HEK293 (cell line): Measurements from ENCODE around the gene EFCAB11.

Experiments used
- BCL11A ChIP-seq: fragments of 450-650 bp; formaldehyde crosslinking; IDR thresholded peaks from 2 replicates; pipeline ENCODE4 v1.5.1; 2016; ENCODE audit warnings: low read depth, missing biosample characterization, missing genetic modification characterization
- MEIS1 ChIP-seq: sonication (generic); formaldehyde crosslinking; IDR thresholded peaks from 2 replicates; pipeline ENCODE4 v1.8.1; 2022; ENCODE audit warnings: missing genetic modification reagents, mild to moderate bottlenecking, borderline replicate concordance
- SP2 ChIP-seq: fragments of 450-650 bp; formaldehyde crosslinking; IDR thresholded peaks from 2 replicates; pipeline ENCODE4 v1.5.1; 2016; ENCODE audit warnings: missing biosample characterization, missing genetic modification characterization
- TCF7L2 ChIP-seq: IDR thresholded peaks from 2 replicates; pipeline ENCODE4 v1.6.1; 2011; ENCODE audit warnings: low read depth, mild to moderate bottlenecking, inconsistent platforms, low read length, moderate library complexity, borderline replicate concordance
- YY1 ChIP-seq: fragments of 450-650 bp; formaldehyde crosslinking; IDR thresholded peaks from 2 replicates; pipeline ENCODE4 v1.5.1; 2018; ENCODE audit warnings: missing biosample characterization, missing genetic modification characterization
- ZNF112 ChIP-seq: fragments of 450-650 bp; formaldehyde crosslinking; IDR thresholded peaks from 2 replicates; pipeline ENCODE4 v1.5.0; 2017; ENCODE audit warnings: missing biosample characterization, missing genetic modification characterization
- ZNF169 ChIP-seq: fragments of 450-650 bp; formaldehyde crosslinking; IDR thresholded peaks from 2 replicates; pipeline ENCODE4 v1.5.1; 2016; ENCODE audit warnings: missing biosample characterization, missing genetic modification characterization
- ZNF311 ChIP-seq: fragments of 450-650 bp; formaldehyde crosslinking; IDR thresholded peaks from 2 replicates; pipeline ENCODE4 v1.5.1; 2017; ENCODE audit warnings: missing biosample characterization, missing genetic modification characterization, borderline replicate concordance
- ZNF423 ChIP-seq: fragments of 450-650 bp; formaldehyde crosslinking; IDR thresholded peaks from 2 replicates; pipeline ENCODE4 v1.5.1; 2016; ENCODE audit warnings: missing biosample characterization, missing genetic modification characterization
- TF ChIP-seq, protein P1 (sequence below): fragments of 450-650 bp; formaldehyde crosslinking; IDR thresholded peaks from 2 replicates; pipeline ENCODE4 v1.5.1; 2016; ENCODE audit warnings: missing biosample characterization, missing genetic modification characterization
- TF ChIP-seq, protein P2 (sequence below): fragments of 450-650 bp; formaldehyde crosslinking; IDR thresholded peaks from 2 replicates; pipeline ENCODE4 v1.5.1; 2016; ENCODE audit warnings: missing biosample characterization, missing genetic modification characterization
- TF ChIP-seq, protein P3 (sequence below): fragments of 450-650 bp; formaldehyde crosslinking; IDR thresholded peaks from 2 replicates; pipeline ENCODE4 v1.5.1; 2016; ENCODE audit warnings: missing biosample characterization, missing genetic modification characterization

DNA sequence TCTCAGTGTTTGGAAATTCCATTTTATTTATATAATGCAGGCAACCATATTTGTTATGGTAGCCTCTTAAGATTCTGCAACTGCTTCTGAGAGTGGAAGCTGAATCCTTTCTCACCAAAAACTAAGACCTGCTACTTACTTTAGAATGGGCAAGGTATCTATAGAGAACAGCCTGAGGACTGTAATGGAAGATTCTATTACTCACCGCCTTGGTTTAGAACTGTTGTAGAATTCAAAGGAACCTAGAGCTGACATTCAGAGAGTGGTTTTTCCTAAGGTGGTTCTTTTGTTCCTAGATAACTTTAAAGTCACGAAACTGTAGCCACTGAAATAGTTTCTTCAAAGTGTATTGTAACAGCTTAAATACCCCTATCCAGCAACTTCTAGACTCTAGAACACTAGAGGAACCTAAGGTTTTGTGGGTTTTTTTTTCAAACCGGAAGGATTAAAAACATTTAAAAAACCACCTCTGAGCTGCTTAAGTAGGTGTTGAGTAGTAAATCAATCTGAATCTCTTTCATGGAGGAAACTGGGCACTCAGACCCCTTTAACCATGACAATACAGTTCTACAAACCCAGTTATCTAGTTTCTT lies 5.4 kb upstream of the EFCAB11 start:
- TF ChIP-seq, protein P1, sequence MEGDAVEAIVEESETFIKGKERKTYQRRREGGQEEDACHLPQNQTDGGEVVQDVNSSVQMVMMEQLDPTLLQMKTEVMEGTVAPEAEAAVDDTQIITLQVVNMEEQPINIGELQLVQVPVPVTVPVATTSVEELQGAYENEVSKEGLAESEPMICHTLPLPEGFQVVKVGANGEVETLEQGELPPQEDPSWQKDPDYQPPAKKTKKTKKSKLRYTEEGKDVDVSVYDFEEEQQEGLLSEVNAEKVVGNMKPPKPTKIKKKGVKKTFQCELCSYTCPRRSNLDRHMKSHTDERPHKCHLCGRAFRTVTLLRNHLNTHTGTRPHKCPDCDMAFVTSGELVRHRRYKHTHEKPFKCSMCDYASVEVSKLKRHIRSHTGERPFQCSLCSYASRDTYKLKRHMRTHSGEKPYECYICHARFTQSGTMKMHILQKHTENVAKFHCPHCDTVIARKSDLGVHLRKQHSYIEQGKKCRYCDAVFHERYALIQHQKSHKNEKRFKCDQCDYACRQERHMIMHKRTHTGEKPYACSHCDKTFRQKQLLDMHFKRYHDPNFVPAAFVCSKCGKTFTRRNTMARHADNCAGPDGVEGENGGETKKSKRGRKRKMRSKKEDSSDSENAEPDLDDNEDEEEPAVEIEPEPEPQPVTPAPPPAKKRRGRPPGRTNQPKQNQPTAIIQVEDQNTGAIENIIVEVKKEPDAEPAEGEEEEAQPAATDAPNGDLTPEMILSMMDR (tag by site-specific recombination) = no peak
- TF ChIP-seq SP2 (no peak), ZNF112 (tag by site-specific recombination) (no peak), YY1 (tag by site-specific recombination) (no peak), ZNF311 (no peak), BCL11A (no peak), MEIS1 (CRISPR knock-in tag) (no peak), ZNF423 (no peak), ZNF169 (tag by site-specific recombination) (no peak), TCF7L2 (no peak)
- TF ChIP-seq, protein P2, sequence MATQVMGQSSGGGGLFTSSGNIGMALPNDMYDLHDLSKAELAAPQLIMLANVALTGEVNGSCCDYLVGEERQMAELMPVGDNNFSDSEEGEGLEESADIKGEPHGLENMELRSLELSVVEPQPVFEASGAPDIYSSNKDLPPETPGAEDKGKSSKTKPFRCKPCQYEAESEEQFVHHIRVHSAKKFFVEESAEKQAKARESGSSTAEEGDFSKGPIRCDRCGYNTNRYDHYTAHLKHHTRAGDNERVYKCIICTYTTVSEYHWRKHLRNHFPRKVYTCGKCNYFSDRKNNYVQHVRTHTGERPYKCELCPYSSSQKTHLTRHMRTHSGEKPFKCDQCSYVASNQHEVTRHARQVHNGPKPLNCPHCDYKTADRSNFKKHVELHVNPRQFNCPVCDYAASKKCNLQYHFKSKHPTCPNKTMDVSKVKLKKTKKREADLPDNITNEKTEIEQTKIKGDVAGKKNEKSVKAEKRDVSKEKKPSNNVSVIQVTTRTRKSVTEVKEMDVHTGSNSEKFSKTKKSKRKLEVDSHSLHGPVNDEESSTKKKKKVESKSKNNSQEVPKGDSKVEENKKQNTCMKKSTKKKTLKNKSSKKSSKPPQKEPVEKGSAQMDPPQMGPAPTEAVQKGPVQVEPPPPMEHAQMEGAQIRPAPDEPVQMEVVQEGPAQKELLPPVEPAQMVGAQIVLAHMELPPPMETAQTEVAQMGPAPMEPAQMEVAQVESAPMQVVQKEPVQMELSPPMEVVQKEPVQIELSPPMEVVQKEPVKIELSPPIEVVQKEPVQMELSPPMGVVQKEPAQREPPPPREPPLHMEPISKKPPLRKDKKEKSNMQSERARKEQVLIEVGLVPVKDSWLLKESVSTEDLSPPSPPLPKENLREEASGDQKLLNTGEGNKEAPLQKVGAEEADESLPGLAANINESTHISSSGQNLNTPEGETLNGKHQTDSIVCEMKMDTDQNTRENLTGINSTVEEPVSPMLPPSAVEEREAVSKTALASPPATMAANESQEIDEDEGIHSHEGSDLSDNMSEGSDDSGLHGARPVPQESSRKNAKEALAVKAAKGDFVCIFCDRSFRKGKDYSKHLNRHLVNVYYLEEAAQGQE = no peak
- TF ChIP-seq, protein P3, sequence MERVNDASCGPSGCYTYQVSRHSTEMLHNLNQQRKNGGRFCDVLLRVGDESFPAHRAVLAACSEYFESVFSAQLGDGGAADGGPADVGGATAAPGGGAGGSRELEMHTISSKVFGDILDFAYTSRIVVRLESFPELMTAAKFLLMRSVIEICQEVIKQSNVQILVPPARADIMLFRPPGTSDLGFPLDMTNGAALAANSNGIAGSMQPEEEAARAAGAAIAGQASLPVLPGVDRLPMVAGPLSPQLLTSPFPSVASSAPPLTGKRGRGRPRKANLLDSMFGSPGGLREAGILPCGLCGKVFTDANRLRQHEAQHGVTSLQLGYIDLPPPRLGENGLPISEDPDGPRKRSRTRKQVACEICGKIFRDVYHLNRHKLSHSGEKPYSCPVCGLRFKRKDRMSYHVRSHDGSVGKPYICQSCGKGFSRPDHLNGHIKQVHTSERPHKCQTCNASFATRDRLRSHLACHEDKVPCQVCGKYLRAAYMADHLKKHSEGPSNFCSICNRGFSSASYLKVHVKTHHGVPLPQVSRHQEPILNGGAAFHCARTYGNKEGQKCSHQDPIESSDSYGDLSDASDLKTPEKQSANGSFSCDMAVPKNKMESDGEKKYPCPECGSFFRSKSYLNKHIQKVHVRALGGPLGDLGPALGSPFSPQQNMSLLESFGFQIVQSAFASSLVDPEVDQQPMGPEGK = no peak
